Measurements from ENCODE around the gene PTX4.
"Not testable (repeated sequence)": the region's sequence is repeated elsewhere in the genome, so short reads cannot be mapped to it uniquely, and the experiment has no call there.

Gene PTX4

GRCh38 chr16:1488054-1488601, 616 bp downstream of the PTX4 start:
- H3K4me3 ChIP-seq (ENCODE audit: low read length): no peak overlapping the region
- no peak overlapping the region for H3K9ac ChIP-seq (ENCODE audit: low read length)
- H3K4me1 ChIP-seq (ENCODE audit: control insufficient read depth, insufficient read depth, low read length): peaks cover 6% of the 10 kb centered on the region
- H3K9me3 ChIP-seq (ENCODE audit: control insufficient read depth, low read length): no peaks in the 10 kb centered on the region
- H3K36me3 ChIP-seq (ENCODE audit: control insufficient read depth, insufficient read depth, low read length, severe bottlenecking): no peaks in the 10 kb centered on the region
- DNase-seq (ENCODE audit: low read depth): no peak
- no peaks in the 10 kb centered on the region for H3K27me3 ChIP-seq (replicated peaks; ENCODE audit: control insufficient read depth, insufficient read depth, low read length)

- peaks cover under 1% of the 10 kb centered on the region for H3K4me1 ChIP-seq (ENCODE audit: control insufficient read depth, insufficient read depth, low read length)
- H3K9me3 ChIP-seq (ENCODE audit: control insufficient read depth, low read length): no peaks in the 10 kb centered on the region
- DNase-seq (ENCODE audit: low read depth): no peak
- no peaks in the 10 kb centered on the region for H3K27me3 ChIP-seq (replicated peaks; ENCODE audit: control insufficient read depth, insufficient read depth, low read length)
- H3K4me3 ChIP-seq (ENCODE audit: low read length): no peak overlapping the region
- no peaks in the 10 kb centered on the region for H3K36me3 ChIP-seq (ENCODE audit: control insufficient read depth, insufficient read depth, low read length, severe bottlenecking)
- H3K9ac ChIP-seq (ENCODE audit: low read length): no peak overlapping the region
Measured at GRCh38 chr16:1487395-1488053, 1.2 kb downstream of the PTX4 start.

GRCh38 chr16:1486551-1487390, 2.0 kb downstream of the PTX4 start:
- Histone ChIP-seq H3K4me1 (ENCODE audit: control insufficient read depth, insufficient read depth, low read length) (no peaks in the 10 kb centered on the region), H3K36me3 (ENCODE audit: control insufficient read depth, insufficient read depth, low read length, severe bottlenecking) (no peaks in the 10 kb centered on the region), H3K27me3 (replicated peaks; ENCODE audit: control insufficient read depth, insufficient read depth, low read length) (no peaks in the 10 kb centered on the region), H3K9ac (ENCODE audit: low read length) (no peak overlapping the region), H3K9me3 (ENCODE audit: control insufficient read depth, low read length) (no peaks in the 10 kb centered on the region), H3K4me3 (ENCODE audit: low read length) (no peak overlapping the region)
- DNase-seq (ENCODE audit: low read depth): no peak

- H3K4me1 ChIP-seq (ENCODE audit: control insufficient read depth, insufficient read depth, low read length): no peaks in the 10 kb centered on the region
- no peaks in the 10 kb centered on the region for H3K36me3 ChIP-seq (ENCODE audit: control insufficient read depth, insufficient read depth, low read length, severe bottlenecking)
- DNase-seq (ENCODE audit: low read depth): no peak
- no peaks in the 10 kb centered on the region for H3K9me3 ChIP-seq (ENCODE audit: control insufficient read depth, low read length)
- no peak overlapping the region for H3K4me3 ChIP-seq (ENCODE audit: low read length)
- no peak overlapping the region for H3K9ac ChIP-seq (ENCODE audit: low read length)
- H3K27me3 ChIP-seq (replicated peaks; ENCODE audit: control insufficient read depth, insufficient read depth, low read length): no peaks in the 10 kb centered on the region
Measured at GRCh38 chr16:1485847-1486496, 2.8 kb downstream of the PTX4 start.

- Histone ChIP-seq H3K9me3 (ENCODE audit: control insufficient read depth, low read length) (no peaks in the 10 kb centered on the region), H3K4me3 (ENCODE audit: low read length) (no peak overlapping the region), H3K36me3 (ENCODE audit: control insufficient read depth, insufficient read depth, low read length, severe bottlenecking) (no peaks in the 10 kb centered on the region), H3K27me3 (replicated peaks; ENCODE audit: control insufficient read depth, insufficient read depth, low read length) (no peaks in the 10 kb centered on the region), H3K9ac (ENCODE audit: low read length) (no peak overlapping the region), H3K4me1 (ENCODE audit: control insufficient read depth, insufficient read depth, low read length) (no peaks in the 10 kb centered on the region)
- DNase-seq (ENCODE audit: low read depth): no peak
Measured at GRCh38 chr16:1481906-1482835, 6.6 kb downstream of the PTX4 start.

- H3K27me3 ChIP-seq (replicated peaks; ENCODE audit: control insufficient read depth, insufficient read depth, low read length); DNase-seq (ENCODE audit: low read depth); H3K4me3 ChIP-seq (ENCODE audit: low read length); H3K9ac ChIP-seq (ENCODE audit: low read length); H3K36me3 ChIP-seq (ENCODE audit: control insufficient read depth, insufficient read depth, low read length, severe bottlenecking); H3K9me3 ChIP-seq (ENCODE audit: control insufficient read depth, low read length): not testable (repeated sequence)
- H3K4me1 ChIP-seq (ENCODE audit: control insufficient read depth, insufficient read depth, low read length): peaks cover 11% of the 10 kb centered on the region
Measured at GRCh38 chr16:1478937-1479336, 9.8 kb downstream of the PTX4 start.

GRCh38 chr16:1477033-1477432, 11.7 kb downstream of the PTX4 start:
- no peak for DNase-seq (ENCODE audit: low read depth)
- Histone ChIP-seq H3K4me3 (ENCODE audit: low read length) (no peak overlapping the region), H3K27me3 (replicated peaks; ENCODE audit: control insufficient read depth, insufficient read depth, low read length) (no peaks in the 10 kb centered on the region), H3K9me3 (ENCODE audit: control insufficient read depth, low read length) (no peaks in the 10 kb centered on the region), H3K4me1 (ENCODE audit: control insufficient read depth, insufficient read depth, low read length) (peaks cover 19% of the 10 kb centered on the region), H3K9ac (ENCODE audit: low read length) (no peak overlapping the region), H3K36me3 (ENCODE audit: control insufficient read depth, insufficient read depth, low read length, severe bottlenecking) (no peaks in the 10 kb centered on the region)

GRCh38 chr16:1475552-1476114, 13.1 kb downstream of the PTX4 start:
- DNase-seq (ENCODE audit: low read depth): no peak
- Histone ChIP-seq H3K9ac (ENCODE audit: low read length) (peak overlapping the region; percentile 95), H3K36me3 (ENCODE audit: control insufficient read depth, insufficient read depth, low read length, severe bottlenecking) (no peaks in the 10 kb centered on the region), H3K27me3 (replicated peaks; ENCODE audit: control insufficient read depth, insufficient read depth, low read length) (no peaks in the 10 kb centered on the region), H3K4me1 (ENCODE audit: control insufficient read depth, insufficient read depth, low read length) (peaks cover 30% of the 10 kb centered on the region), H3K9me3 (ENCODE audit: control insufficient read depth, low read length) (no peaks in the 10 kb centered on the region), H3K4me3 (ENCODE audit: low read length) (peak overlapping the region; percentile 86)

GRCh38 chr16:1474796-1475551, 13.8 kb downstream of the PTX4 start, which contains the start of gene CLCN7:
CLCN7 (minus strand) TSS chr16:1475028; CDS start chr16:1474974, 54 bp downstream.
- H3K4me3 ChIP-seq (ENCODE audit: low read length): peak within 1 kb of the TSS; percentile 86
- H3K9me3 ChIP-seq (ENCODE audit: control insufficient read depth, low read length): no peaks in the 10 kb centered on the region
- peaks cover 36% of the 10 kb centered on the region for H3K4me1 ChIP-seq (ENCODE audit: control insufficient read depth, insufficient read depth, low read length)
- peak; percentile 93 for DNase-seq (ENCODE audit: low read depth)
- H3K36me3 ChIP-seq (ENCODE audit: control insufficient read depth, insufficient read depth, low read length, severe bottlenecking): no peaks in the 10 kb centered on the region
- peak within 1 kb of the TSS; percentile 95 for H3K9ac ChIP-seq (ENCODE audit: low read length)
- no peaks in the 10 kb centered on the region for H3K27me3 ChIP-seq (replicated peaks; ENCODE audit: control insufficient read depth, insufficient read depth, low read length)

All from adipocyte (in vitro differentiated cells).